ENCODE data around the gene GRIN2C.
A peak's percentile ranks its signal among the peaks of the same experiment; 100 is the strongest.
"Not testable (repeated sequence)": the region's sequence is repeated elsewhere in the genome, so short reads cannot be mapped to it uniquely, and the experiment has no call there.

GRIN2C gene

DNA sequence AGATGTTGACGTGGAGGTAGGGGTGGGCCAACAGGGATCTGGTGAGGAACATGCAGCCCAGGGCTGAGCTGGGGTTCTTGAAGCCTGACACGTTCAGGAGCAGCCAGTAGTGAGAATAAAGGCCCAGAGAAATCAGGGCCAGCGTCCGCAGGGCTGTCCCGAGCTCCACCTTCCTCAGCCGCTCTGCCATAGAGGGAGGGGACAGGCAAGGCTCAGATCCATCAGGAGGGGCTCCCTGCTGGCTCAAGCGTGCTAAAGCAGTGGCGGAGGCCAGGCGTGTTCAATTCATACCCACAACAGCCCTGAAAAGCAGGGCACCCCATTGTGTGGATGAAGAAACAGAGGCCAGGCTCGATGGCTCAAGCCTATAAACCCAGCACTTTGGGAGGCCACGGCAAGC is 21.4 kb upstream of the GRIN2C start:
- DNase-seq = no peak

DNA sequence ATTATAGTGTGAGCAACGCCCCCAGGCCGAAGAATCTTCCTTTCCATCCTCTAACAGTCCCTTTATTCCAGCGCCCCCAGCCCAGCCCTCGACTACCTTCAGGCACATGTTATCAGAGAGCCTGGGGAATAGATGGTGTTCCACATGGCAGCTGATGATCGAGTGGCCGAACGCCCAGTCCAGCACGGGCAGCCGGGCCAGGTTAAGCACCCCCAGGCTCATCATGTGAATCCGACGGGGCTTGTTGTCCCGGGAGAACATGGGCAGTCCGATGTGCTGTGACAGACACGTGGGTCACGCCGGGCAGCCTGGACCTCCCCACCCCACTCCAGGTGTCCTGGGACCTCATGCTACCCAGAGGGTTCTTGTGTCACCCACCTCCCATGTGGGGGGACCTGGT is 19.6 kb upstream of the GRIN2C start:
- no peak for DNase-seq

DNA sequence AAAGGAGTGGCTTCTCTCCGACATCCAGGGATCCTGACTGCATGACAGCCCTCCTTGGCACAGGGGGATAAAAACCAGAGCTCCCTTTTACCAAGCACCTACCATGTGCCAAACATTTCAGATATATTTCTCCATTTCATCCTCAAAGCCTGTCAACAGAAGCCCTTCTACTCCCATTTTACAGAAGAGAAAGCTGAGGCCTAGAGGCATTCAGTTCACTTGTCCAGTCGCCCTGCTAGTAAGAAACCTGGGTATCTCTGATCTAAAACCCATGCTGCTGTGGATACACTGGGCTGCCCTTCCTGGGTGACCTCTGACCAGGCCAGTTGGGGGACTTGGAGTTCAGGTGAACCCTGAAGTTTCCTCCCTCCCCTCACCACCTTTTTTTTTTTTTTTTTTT is 19.0 kb upstream of the GRIN2C start:
- DNase-seq = no peak

DNA sequence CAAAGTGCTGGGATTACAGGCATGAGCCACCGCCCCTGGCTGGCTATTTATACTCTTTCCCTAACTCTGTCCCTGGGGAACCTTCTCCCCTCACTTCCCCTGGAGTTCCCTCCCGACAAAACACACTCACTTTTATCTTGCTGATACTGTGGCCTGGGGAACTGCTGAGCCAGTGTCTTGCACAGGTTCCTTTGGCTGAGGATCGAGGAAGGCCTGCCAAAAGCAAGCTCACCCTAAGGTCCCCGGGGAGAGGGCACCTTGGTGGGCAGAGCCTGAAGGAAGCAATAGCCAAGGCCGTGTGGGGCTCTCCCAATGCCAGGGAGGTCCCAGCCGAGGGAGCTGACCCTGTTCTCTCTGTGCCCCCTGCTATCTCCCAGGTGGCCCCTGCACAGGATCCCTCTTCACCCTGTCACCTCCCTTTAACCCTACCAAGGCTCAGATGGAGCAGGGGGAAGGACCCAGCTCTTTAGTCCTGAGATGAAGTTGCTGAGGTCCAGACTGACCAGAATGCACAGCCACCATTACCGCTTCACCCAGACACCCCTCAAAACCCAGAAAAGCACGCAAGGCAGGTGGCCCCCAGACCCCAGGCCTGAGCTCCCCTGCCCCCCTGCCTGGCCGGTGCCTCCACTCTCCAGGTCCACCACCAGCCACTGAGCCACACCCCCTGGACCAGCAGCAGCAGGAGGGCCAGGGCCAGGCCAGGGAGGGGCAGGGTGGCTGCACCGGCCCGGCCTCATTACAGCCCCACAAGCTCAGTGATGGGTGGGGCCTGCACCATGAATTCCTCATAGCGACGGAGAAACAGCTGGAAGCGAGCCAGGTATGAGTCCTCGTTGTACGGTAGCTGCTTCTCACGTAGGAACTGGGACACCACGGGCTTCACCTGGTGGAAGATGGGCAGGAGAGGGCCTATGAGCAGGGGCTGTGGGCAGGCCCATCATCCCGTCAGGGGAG is 18.2 kb upstream of the GRIN2C start:
- DNase-seq = no peak

DNA sequence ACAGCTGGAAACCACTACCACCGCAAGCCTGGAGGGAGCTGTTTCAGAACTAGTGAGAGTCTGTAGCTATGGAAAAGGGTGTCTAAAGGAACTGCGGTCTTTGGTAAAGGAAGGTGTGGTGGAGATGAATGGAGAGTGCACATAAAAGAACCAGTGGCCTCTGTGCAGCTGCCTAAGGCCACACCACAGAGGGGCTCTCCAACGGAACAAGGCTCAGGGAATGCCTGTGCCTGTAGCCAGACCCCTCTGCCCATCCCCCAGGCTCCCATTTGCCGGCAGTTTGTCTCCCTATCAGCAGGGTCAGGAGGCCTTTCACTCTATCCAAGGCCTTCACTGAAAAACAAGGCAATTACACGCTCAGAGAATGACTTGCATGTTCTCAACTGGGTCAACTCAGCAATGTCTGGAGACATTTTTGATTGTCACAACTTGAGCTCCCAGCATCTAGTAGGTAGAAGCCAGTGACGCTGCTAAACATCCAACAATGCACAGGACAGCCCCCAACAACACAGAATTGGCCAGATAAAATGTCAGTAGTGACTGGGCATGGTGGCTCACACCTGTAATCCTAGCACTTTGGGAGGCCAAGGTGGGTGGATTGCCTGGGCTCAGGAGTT is 16.4 kb upstream of the GRIN2C start:
- no peak for DNase-seq

DNA sequence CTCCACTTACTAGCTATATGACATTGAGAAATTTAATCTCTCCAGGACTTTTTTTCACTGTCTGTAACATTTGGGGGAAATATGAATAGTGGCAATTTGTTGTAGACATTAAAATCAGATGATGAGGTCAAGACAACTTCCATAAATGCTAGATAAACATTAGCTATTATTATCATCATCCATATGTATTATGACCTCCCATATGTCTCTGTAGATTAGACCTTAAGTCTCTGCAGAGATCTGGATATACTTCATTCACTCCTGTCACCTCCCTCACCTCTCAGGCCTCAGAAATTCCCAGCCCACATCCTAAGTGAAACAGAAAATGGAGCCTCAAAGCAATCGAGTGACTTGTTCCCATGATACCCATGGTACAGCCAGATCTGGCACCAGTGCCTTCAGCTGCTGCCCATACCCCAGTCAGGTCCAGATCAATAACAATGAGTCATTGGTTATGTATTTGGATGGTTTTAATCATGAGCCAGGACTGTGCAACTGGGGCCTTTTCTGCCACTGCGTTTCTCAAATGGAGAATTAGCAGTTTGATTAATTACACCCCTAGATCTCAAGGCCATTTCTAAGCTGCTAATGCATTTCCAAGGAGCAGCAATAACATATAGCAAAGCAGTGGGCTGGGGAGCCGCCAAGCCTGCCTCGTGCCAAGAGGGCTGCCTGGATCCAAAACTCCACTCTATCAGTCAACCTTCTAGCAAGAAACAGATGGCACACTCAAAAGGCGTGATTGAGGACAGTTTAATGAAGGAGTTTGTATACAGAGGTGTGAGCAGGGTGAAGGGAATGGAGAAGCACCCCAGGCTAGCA is 15.7 kb upstream of the GRIN2C start:
- DNase-seq = peak in 11 of 58 donors; percentile 18 to 53 (median 27)

DNA sequence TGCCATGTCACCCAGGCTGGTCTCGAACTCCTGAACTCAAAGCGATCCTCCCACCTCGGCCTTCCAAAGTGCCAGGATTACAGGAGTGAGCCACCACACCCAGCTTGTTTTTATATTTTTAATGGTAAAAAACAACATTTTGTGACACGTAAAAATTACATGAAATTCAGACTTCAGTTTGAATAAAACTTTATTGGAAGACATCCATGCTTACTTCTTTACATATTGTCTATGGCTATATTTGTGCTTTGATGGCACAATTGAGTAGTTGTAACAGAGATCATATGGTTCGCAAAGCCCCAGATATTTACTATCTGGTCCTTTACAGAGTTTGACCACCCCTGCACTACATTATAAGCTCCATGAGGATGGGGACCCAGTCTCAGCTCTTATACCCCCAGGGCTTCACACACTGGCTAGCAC is 14.9 kb upstream of the GRIN2C start:
- no peak for DNase-seq

GRCh38 chr17:74873874-74874614 is 14.4 kb upstream of the GRIN2C start:
- DNase-seq = no peak

DNA sequence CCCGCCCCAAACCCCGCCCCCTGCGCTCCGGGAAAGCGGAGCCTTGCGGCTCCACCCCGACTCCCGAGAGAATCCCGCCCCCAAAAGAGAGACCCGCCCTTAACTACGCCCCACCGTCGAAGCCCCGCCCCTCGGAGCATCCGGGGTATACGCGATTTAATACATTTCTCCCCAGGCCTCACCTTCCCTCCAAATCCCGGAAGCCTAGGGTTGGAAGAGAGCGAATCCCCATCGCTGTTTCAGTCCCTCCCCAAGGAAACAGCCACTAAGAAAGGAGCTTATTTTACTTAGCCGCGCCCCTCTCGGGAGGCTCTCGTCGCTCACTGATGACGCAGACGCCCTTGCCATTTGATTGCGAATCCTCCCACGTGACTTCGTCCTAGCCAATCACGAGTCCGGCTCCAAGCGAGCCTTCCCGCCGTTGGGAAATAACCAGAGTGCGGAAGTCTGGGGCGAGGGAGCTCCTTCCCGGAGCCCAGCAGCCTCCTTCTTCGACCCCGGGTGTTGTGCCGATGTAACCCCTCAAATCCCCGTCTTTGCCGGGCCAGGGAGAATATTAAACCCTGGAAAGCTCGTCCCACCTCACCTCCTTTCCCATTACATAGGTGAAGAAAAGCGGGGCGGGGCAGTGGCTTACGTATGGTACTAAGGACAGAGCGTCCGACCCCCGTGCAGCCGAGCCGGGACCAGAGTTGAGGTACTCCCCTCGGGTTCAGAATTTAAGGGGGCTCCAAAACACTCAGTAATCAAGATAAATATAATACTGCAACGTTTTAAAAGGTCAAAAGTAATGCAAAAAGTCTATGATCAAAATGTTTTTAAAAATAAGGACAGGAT is 13.6 kb upstream of the GRIN2C start:
- DNase-seq = peak; percentile 94 to 100 (median 100)

GRCh38 chr17:74872313-74873036 is 12.8 kb upstream of the GRIN2C start, which contains the start of gene FDXR:
TSS of gene FDXR (minus strand) at chr17:74872994. CDS start at chr17:74872944, 50 bp downstream.
- DNase-seq = no peak

DNA sequence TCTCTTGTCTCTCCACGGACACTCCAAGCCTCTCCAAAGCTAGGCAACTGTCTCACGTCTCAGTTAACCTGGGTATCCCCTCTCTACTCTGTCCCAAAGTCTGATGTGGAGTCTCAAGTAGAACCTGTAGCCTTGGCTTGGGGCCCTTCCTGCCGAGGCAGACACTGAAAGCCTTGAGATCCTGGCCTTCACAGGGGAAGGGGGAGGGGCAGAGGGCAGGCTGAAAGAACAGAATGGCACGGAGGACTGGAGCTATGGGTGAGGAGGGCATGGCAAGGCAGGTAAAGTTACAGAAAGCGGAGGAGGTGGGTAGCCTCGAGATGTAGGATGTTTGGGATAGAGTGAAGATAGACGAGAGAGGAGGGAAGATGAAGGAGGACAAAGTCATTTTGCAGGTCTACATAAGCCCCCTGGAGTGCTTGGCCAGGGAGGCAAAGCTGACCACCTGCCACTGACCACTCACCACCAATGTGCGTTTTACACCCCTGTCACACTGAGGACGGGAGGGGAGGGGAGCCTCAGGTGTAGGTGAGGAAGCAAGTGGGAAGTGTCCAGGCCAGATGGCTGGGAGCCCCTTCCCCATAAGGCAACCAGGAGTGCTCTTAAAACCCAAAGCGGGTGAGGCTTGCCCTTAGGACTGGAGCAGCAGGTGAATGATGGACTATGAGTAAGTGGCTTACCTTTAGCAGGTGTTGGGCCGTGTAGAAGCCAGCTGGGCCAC is 11.8 kb upstream of the GRIN2C start:
- DNase-seq = no peak

DNA sequence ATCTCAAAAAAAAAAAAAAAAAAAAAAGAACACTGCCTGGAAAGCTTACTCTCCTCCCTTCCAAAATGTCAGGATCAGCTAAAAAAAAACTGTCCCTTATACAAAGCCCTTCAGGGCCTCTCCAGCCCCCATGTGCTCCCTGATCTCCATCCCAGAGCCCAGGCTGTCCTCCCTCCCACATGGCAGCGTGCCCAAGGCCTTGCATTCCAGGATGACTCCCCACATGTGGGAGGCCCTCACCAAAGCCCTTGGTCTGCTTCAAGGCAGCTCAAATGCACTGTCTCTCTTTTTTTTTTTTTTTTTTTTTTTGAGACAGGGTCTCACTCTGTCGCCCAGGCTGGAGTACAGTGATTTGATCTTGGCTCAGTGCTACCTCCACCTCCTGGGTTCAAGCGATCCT is 10.8 kb upstream of the GRIN2C start:
- DNase-seq = no peak

DNA sequence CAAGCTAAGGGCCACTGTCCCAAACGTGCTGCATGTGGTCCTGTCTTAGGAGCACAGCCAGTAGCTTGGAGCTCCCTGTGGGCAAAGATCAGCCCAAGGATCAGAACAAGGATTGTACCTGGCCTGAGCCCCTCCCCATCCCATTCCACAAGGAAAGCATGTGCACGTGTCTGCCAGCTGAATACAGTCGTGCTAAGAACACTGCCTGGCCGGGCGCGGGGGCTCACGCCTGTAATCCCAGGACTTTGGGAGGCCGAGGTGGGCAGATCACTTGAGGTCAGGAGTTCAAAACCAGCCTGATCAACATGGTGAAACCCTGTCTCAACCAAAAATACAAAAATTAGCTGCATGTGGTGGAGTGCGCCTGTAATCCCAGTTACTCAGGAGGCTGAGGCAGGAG is 10.3 kb upstream of the GRIN2C start:
- DNase-seq = not testable (repeated sequence)

GRCh38 chr17:74868908-74869255 is 9.2 kb upstream of the GRIN2C start:
- no peak for DNase-seq

DNA sequence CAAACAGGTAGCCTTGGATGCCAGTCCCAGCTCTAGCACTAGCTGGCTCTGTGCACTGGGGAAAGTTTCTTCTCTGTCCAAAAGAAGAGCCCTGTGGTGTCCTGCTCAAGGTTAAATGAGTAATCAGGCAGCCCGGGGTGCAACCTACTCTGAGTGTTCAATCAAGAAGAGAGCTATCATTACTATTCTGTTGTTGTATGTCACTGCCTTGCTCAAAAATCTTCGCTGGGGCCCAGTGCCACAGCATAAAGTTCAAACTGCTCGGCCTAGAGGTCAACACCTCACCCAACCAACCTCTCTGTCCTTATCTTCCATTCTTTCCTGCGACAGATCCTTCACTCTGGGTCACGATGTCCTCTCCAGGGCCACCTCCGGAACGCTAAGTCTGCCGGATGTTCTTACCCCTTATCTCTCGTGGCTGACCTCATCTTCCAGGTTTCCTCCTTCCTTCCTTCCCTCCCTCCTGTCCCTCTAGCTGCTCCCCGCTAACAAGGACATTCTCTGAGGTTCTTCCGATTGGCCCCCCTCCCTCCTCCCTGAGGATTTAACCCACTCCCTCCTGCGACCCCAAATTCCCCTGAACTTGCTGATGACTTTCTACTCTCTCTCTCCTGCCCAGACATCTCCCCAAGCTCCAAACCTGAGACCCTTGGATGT is 8.7 kb upstream of the GRIN2C start:
- DNase-seq = no peak

- DNase-seq = no peak
Measured at GRCh38 chr17:74866198-74866835, 6.6 kb upstream of the GRIN2C start.

DNA sequence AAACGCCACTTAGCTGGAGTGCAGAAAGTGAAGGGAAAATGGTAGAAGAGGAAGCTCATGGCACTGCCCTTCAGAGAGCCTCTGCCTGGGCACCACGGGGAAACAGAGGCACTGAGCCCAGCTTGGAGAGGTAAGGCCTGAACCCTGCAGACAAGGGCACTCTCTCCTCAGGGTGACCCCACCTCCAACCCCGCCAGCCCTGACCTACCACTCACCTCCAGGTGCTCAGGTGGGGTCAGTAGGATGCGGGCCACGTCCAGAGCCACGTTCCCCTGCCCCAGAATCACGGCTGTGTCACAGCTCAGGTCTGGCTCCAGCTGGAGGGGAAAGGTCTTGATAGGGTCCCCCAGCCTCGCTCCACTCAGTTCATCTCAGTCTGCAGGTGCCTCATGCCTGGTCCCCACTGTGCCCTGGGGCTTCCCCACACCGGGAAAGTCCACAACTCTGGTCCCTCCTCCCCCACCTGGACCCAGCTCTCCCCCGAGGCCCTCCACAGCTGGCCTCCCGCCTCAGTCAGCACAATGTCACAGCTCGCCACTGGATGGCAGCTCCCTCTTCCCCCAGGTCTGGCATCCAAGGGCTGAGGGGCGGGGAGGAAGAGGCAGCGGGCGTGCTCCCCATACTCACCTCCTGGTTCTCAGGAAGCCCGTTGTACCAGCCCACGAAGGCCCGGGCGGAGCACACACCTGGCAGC is 6.0 kb upstream of the GRIN2C start:
- DNase-seq = no peak
